ENCODE measurements around the gene SUPT4H1.
A peak's percentile ranks its signal among the peaks of the same experiment; 100 is the strongest.

Gene SUPT4H1

GRCh38 chr17:58329035-58329809 lies 22.8 kb downstream of the SUPT4H1 start:
- peak; percentile 89 for DNase-seq (ENCODE audit: low read depth)

GRCh38 chr17:58328195-58329034 lies 23.6 kb downstream of the SUPT4H1 start, which contains the start of gene TSPOAP1:
Gene TSPOAP1, minus strand, starts transcription at chr17:58328795. Its CDS starts 875 bp downstream, at chr17:58327920.
- peak; percentile 84 for DNase-seq (ENCODE audit: low read depth)

GRCh38 chr17:58327363-58328194 lies 24.4 kb downstream of the SUPT4H1 start:
- DNase-seq (ENCODE audit: low read depth), result no peak

GRCh38 chr17:58326609-58327362 lies 25.2 kb downstream of the SUPT4H1 start:
- DNase-seq (ENCODE audit: low read depth), result no peak

- DNase-seq (ENCODE audit: low read depth), result no peak
These were observed 26.0 kb downstream of the SUPT4H1 start for GRCh38 chr17:58325976-58326468.

GRCh38 chr17:58325289-58325726 lies 26.7 kb downstream of the SUPT4H1 start:
- no peak for DNase-seq (ENCODE audit: low read depth)

GRCh38 chr17:58324409-58325288 lies 27.4 kb downstream of the SUPT4H1 start:
- DNase-seq (ENCODE audit: low read depth), result no peak

- DNase-seq (ENCODE audit: low read depth), result no peak
These were observed 28.0 kb downstream of the SUPT4H1 start for GRCh38 chr17:58324056-58324408.

GRCh38 chr17:58323366-58324055 lies 28.5 kb downstream of the SUPT4H1 start:
- no peak for DNase-seq (ENCODE audit: low read depth)

GRCh38 chr17:58322581-58323185 lies 29.3 kb downstream of the SUPT4H1 start:
- no peak for DNase-seq (ENCODE audit: low read depth)

GRCh38 chr17:58321571-58322525 lies 30.2 kb downstream of the SUPT4H1 start:
- no peak for DNase-seq (ENCODE audit: low read depth)

- DNase-seq (ENCODE audit: low read depth), result no peak
These were observed 31.3 kb downstream of the SUPT4H1 start for GRCh38 chr17:58320570-58321323.

GRCh38 chr17:58320163-58320558 lies 31.8 kb downstream of the SUPT4H1 start:
- no peak for DNase-seq (ENCODE audit: low read depth)

GRCh38 chr17:58319173-58320162 lies 32.5 kb downstream of the SUPT4H1 start:
- no peak for DNase-seq (ENCODE audit: low read depth)

GRCh38 chr17:58318627-58319172 lies 33.3 kb downstream of the SUPT4H1 start:
- DNase-seq (ENCODE audit: low read depth), result no peak

- no peak for DNase-seq (ENCODE audit: low read depth)
These were observed 33.9 kb downstream of the SUPT4H1 start for GRCh38 chr17:58318065-58318481.
